Stomach (tissue), 4 donors: ENCODE data around the gene PLXNB3.

Source experiments
- CTCF ChIP-seq, 7 experiments: fragments of 450-650 bp in 4 of 7; fragments of 200-600 bp in 3 of 7; sonication (generic) in 3 of 7; IDR thresholded peaks; one replicate each; pipeline ENCODE4 v1.5.1; 2016 to 2019; ENCODE audit warnings: antibody characterized with exemption in 7 of 7, control low read depth in 2 of 7, mild to moderate bottlenecking in 1 of 7
- EP300 ChIP-seq: sonication (generic); formaldehyde crosslinking; IDR thresholded peaks from one replicate; pipeline ENCODE4 v1.6.1; 2017; ENCODE audit warnings: antibody characterized with exemption
- POLR2A ChIP-seq, 4 donors: fragments of 450-650 bp; IDR thresholded peaks; one replicate each; pipeline ENCODE4 v1.6.1; 2016; ENCODE audit warnings: antibody characterized with exemption in 4 of 4, control low read depth in 2 of 4, mild to moderate bottlenecking in 1 of 4, moderate library complexity in 1 of 4
- POLR2AphosphoS5 ChIP-seq, 3 donors: sonication (generic); formaldehyde crosslinking; IDR thresholded peaks; one replicate each; pipeline ENCODE4 v1.6.1; 2016; ENCODE audit warnings: antibody characterized with exemption in 3 of 3

GRCh38 chrX:153771415-153772315 lies 7.6 kb downstream of the PLXNB3 start:
- TF ChIP-seq CTCF (IDR thresholded peaks at IDR 0.05) (no peak), POLR2AphosphoS5 (IDR thresholded peaks at IDR 0.05) (no peak), POLR2A (IDR thresholded peaks at IDR 0.05) (no peak), EP300 (no peak)
